ENCODE data around the gene GIPR. TPM values are rescaled to one million over a fixed set of nuclear protein-coding genes. Genes with fewer than 3 reads are reported as not detected.

The GIPR gene
- total RNA-seq, 1 donor from 2014 or later: 3.4 TPM

DNA sequence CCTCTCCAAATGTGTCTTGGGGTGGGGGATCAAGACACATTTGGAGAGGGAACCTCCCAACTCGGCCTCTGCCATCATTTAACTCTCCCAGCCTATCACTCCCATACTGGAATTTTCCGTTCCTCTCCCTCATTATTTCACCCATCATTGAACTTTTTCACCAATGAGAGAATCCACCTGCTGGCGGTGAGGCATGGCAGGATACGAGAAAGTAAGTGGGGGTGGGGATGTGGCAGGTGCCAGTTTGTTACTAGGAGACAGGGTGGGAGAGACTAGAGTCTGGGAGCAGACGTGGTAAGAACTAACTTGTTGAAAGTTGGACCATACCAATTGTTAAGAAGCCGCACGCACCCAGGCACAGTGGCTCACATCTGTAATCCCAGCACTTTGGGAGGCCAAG lies 6.9 kb downstream of the GIPR start:
- Histone ChIP-seq H3K36me3 (no peaks in the 10 kb centered on the region), H3K27ac (no peak overlapping the region), H3K4me3 (no peak overlapping the region), H3K9me3 (no peaks in the 10 kb centered on the region), H3K4me1 (peaks cover 26% of the 10 kb centered on the region), H3K27me3 (peaks cover 3% of the 10 kb centered on the region)
- intact Hi-C loops (cut with DNase I): no loop called here
- TF ChIP-seq POLR2AphosphoS5 (IDR thresholded peaks at IDR 0.05; ENCODE audit: insufficient read depth in 1 of 2, low read depth in 1 of 2) (no peak), POLR2A (IDR thresholded peaks at IDR 0.05) (no peak)
- TF ChIP-seq, protein P1, sequence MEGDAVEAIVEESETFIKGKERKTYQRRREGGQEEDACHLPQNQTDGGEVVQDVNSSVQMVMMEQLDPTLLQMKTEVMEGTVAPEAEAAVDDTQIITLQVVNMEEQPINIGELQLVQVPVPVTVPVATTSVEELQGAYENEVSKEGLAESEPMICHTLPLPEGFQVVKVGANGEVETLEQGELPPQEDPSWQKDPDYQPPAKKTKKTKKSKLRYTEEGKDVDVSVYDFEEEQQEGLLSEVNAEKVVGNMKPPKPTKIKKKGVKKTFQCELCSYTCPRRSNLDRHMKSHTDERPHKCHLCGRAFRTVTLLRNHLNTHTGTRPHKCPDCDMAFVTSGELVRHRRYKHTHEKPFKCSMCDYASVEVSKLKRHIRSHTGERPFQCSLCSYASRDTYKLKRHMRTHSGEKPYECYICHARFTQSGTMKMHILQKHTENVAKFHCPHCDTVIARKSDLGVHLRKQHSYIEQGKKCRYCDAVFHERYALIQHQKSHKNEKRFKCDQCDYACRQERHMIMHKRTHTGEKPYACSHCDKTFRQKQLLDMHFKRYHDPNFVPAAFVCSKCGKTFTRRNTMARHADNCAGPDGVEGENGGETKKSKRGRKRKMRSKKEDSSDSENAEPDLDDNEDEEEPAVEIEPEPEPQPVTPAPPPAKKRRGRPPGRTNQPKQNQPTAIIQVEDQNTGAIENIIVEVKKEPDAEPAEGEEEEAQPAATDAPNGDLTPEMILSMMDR (IDR thresholded peaks at IDR 0.05): no peak
- DNase-seq (ENCODE audit: extremely low spot score in 2 of 2): no peak

DNA sequence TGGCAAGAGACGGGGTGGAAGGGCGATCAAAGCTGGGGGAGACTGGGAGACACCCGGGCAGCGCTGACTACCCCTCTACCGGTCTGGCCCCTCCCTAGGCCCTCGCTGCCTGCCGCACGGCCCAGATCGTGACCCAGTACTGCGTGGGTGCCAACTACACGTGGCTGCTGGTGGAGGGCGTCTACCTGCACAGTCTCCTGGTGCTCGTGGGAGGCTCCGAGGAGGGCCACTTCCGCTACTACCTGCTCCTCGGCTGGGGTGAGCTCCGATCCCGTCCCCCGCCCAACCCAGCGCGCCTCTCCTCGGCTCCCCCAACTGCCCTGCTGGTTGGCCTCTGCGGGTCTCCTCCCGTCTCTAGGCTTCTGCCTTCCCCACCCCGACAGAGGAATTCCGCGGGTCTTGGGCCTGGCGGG lies 8.8 kb downstream of the GIPR start:
- Histone ChIP-seq H3K4me1 (peaks cover 25% of the 10 kb centered on the region), H3K4me3 (peak overlapping the region; percentile 38 to 39), H3K27me3 (no peaks in the 10 kb centered on the region), H3K27ac (peak overlapping the region; percentile 13), H3K9me3 (no peaks in the 10 kb centered on the region), H3K36me3 (no peaks in the 10 kb centered on the region)
- intact Hi-C loops (cut with DNase I): no loop called here
- no peak for DNase-seq (ENCODE audit: extremely low spot score in 2 of 2)
- TF ChIP-seq, protein P1 (IDR thresholded peaks at IDR 0.05): no peak
- TF ChIP-seq POLR2A (IDR thresholded peaks at IDR 0.05) (no peak), POLR2AphosphoS5 (IDR thresholded peaks at IDR 0.05; ENCODE audit: insufficient read depth in 1 of 2, low read depth in 1 of 2) (no peak)

DNA sequence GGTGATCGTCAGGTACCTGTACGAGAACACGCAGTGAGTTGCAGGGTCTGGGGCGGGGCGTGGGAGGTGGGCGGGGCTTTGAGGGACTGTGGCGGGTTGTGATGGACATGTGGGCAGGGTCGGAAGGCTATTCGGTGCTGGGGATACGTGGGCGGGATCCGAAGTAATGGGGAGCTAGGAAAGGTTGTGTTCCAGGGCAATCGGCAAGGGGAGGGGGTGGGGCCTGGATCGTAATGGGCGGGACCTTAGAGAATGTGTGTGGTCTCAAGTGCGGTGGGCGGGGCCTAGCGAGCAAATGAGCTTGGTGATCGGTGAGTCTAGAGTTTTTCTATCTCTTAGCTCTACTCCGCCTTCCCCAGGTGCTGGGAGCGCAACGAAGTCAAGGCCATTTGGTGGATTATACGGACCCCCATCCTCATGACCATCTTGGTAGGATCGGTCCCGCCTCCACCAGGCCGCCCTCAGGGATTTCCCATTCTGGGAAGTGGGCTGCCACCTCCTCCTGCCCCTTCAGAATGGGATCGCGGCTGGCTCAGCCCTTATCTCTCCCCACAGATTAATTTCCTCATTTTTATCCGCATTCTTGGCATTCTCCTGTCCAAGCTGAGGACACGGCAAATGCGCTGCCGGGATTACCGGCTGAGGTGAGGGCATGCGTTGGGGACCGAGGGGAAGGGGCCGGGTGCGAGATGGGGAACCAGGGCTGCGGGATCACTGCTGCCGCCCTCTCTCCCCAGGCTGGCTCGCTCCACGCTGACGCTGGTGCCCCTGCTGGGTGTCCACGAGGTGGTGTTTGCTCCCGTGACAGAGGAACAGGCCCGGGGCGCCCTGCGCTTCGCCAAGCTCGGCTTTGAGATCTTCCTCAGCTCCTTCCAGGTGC lies 9.6 kb downstream of the GIPR start:
- Histone ChIP-seq H3K27ac (peak overlapping the region; percentile 13), H3K4me3 (peak overlapping the region; percentile 38 to 39), H3K9me3 (no peaks in the 10 kb centered on the region), H3K27me3 (no peaks in the 10 kb centered on the region), H3K36me3 (no peaks in the 10 kb centered on the region), H3K4me1 (peaks cover 29% of the 10 kb centered on the region)
- intact Hi-C loops (cut with DNase I): no loop called here
- DNase-seq (ENCODE audit: extremely low spot score in 2 of 2): no peak
- no peak for TF ChIP-seq POLR2AphosphoS5 (IDR thresholded peaks at IDR 0.05; ENCODE audit: insufficient read depth in 1 of 2, low read depth in 1 of 2)
- TF ChIP-seq, protein P1 (IDR thresholded peaks at IDR 0.05): no peak
- TF ChIP-seq POLR2A (IDR thresholded peaks at IDR 0.05): no peak

DNA sequence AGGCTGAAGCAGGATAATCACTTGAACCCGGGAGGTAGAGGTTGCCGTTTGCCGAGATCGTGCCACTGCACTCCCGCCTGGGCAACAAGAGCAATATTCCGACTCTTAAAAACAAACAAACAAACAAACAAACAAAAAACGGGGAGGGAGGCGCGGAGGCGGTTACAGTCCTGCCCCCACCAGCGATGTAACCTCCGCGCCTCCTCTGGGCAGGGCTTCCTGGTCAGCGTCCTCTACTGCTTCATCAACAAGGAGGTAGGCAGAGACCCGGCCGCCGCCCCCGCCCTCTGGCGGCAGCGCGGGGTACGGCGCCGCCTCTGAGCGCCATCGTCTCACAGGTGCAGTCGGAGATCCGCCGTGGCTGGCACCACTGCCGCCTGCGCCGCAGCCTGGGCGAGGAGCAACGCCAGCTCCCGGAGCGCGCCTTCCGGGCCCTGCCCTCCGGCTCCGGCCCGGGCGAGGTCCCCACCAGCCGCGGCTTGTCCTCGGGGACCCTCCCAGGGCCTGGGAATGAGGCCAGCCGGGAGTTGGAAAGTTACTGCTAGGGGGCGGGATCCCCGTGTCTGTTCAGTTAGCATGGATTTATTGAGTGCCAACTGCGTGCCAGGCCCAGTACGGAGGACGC lies 13.5 kb downstream of the GIPR start:
- intact Hi-C loops (cut with DNase I): no loop called here
- TF ChIP-seq POLR2A (IDR thresholded peaks at IDR 0.05) (no peak), POLR2AphosphoS5 (IDR thresholded peaks at IDR 0.05; ENCODE audit: insufficient read depth in 1 of 2, low read depth in 1 of 2) (peak; percentile 41 to 66)
- TF ChIP-seq, protein P1 (IDR thresholded peaks at IDR 0.05): peak; percentile 73 to 94 (median 90)
- Histone ChIP-seq H3K4me1 (peaks cover 29% of the 10 kb centered on the region), H3K9me3 (no peaks in the 10 kb centered on the region), H3K36me3 (peaks cover 0 to 10% of the 10 kb centered on the region in 2 donors), H3K4me3 (peak overlapping the region; percentile 28 to 39), H3K27me3 (no peaks in the 10 kb centered on the region), H3K27ac (peak overlapping the region; percentile 70)
- DNase-seq (ENCODE audit: extremely low spot score in 2 of 2): no peak

Measured in vagina (tissue), 2 donors.